GM19043 (cell line): ENCODE measurements around the gene ZNF550.
A peak's percentile ranks its signal among the peaks of the same experiment; 100 is the strongest.
"Not testable (repeated sequence)": the region's sequence is repeated elsewhere in the genome, so short reads cannot be mapped to it uniquely, and the experiment has no call there.

Experiments used
- ATAC-seq: cut with Tn5 transposase; IDR thresholded peaks from one replicate; pipeline ENCODE4 v1.9.1; 2021; ENCODE audit warnings: low read depth; ENCODE audit not compliant: unreplicated experiment

ZNF550 gene

DNA sequence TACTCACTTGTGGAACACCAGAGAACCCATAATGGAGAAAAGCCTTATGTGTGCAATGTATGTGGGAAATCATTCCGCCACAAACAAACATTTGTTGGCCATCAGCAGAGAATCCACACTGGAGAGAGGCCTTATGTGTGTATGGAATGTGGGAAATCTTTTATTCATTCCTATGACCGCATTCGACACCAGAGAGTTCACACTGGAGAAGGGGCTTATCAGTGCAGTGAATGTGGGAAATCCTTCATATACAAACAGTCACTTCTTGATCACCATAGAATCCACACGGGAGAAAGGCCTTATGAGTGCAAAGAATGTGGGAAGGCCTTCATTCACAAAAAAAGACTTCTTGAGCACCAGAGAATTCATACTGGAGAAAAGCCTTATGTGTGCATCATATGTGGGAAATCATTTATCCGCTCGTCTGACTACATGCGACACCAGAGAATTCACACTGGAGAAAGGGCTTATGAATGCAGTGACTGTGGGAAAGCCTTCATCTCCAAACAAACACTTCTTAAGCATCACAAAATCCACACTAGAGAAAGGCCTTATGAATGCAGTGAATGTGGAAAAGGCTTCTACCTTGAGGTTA, 21.6 kb downstream of the ZNF550 start:
- no peak for ATAC-seq

DNA sequence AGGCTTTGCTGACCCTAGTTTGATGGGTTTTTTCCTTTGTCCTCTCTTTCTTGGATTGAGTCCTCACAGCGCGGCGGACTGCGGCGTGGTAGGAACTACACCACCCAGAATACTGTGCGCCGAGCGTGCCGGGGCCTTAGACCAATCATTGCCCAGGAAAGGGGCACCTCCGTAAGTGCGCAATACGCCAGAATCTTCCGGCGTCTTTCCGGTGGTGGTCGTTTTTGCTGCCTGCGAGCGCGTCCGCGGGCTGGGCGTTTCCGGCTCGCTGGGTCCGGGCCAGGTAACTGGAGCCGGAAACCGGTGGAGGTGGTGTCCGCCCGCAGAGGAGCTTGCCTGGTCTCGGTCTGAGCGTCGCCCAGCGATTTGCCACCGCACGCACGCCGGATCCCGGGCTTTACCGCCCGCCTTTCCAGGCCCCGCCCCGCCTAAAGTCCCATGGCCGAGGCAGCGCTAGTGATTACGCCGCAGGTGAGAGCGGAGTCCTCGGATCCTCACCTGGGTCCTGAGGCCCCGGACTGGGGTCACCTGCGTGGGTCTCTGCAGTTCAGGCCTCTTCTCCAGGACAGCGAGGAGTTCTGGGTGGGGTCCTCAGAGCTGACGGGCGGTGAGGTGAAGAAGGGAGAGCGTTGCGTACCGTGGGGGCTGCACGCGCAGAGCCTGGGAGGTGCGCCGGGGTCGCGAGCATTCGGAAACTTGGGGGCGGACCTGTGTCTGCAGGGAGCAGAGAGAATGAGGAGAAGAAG, 32.4 kb downstream of the ZNF550 start, which contains the start of gene ZNF549:
ZNF549 (plus strand) TSS at position 221 of the 746 bp plus-strand sequence; CDS start at position 439, 218 bp downstream.
- ATAC-seq, result peak; percentile 96

DNA sequence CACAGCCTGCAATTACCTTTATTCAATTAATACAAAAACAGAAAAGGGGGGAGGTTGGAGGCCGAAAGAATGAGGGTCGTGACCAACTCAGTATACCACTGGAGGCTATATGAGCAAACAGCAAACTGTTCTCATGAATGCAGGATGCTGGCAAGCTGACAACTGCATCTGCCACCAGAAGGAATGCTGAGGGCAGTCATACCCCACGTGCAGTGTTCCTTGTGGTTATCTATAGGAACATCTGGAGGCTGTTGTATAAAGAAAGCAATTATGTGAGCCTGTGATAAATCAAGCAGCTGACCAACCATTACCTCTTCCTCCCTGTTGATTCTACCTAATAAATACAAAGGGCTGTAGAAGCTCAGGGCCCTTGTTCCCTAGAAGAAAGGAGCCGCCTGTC, 41.6 kb downstream of the ZNF550 start:
- not testable (repeated sequence) for ATAC-seq

DNA sequence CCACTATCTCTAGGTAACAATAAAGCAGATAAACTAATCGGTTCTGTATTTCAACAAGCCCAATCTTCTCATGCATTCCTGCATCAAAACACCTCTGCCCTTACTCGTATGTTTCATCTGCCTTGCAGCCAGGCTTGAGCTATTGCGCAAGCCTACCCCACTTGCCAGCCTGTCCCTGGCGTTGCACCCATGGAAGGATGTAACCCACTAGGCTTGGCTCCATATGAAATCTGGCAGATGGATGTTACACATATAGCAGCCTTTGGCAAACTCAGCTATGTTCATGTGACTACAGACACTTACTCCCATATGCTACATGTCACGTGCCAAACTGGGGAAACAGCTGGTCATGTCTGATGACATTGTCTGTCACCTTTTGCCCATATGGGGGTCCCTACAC, 44.4 kb downstream of the ZNF550 start:
- ATAC-seq, result no peak

DNA sequence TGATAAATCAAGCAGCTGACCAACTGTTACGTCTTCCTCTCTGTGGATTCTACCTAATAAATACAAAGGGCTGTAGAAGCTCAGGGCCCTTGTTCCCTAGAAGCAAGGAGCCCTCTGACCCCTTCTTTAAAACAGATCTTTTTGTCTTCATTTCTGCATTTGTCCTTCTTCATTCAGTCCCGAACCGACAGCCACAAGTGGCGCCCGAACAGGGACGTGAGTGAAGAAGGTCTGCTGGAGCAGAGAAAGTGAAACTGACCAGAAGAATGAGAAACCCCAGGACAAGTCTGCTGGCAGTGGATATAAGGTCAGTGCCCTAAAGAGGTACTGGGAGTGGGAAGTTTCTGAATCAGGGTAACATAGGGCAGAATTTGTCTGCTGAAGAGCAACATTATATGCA, 46.8 kb downstream of the ZNF550 start:
- ATAC-seq, result no peak

DNA sequence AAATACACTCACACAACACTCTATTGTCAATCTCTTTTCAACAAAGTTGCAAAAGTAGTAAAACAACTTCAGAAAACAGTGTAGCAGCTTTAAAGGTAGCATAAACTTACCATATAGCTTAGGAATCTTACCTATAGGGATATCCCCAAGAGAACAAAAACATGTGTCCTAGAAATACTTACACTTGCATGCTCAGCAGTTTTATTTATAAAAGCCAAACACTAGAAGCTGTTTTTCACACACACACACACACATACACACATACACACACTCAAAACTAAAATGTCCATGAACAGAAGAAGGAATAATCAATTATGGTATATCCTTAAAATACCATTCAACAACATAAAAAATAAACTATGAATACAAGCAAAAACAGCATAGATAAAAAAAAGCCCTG, 48.2 kb downstream of the ZNF550 start:
- ATAC-seq, result no peak

DNA sequence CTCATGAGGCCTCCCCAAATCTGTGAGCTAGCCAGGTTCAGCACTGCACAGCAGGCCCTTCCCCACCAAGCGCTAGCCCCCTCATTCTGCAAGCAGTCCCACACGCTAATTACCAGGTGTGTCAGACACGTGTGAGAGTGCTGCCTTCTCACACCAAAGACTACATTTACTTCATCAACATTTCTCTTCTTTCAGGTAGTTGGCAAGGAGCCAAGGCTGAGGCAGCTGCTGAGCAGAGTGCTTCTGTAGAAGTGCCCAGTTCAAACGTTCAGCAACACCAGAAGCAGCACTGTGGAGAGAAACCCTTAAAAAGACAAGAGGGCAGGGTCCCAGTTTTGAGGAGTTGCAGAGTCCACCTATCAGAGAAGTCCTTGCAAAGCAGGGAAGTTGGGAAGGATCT, 53.5 kb downstream of the ZNF550 start:
- no peak for ATAC-seq

DNA sequence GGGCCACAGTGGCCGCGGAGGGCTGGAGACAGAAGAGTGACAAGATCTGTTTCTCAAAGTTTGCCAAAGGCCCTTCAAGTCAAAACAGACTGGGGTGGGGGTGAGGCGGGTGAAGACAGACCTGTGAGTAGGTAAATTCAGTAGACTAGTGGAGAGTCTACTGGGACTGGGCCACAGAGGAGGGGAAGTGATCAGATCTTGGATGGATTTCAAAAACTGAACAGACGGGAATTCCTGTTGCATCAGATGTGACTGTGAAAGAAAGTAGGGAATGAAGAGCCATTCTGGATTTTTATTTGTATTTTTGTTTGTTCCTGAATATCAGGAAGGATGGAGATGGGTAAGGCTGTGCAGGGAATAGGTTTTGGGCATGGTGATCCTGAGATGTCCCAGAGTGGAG, 59.3 kb downstream of the ZNF550 start:
- not testable (repeated sequence) for ATAC-seq

DNA sequence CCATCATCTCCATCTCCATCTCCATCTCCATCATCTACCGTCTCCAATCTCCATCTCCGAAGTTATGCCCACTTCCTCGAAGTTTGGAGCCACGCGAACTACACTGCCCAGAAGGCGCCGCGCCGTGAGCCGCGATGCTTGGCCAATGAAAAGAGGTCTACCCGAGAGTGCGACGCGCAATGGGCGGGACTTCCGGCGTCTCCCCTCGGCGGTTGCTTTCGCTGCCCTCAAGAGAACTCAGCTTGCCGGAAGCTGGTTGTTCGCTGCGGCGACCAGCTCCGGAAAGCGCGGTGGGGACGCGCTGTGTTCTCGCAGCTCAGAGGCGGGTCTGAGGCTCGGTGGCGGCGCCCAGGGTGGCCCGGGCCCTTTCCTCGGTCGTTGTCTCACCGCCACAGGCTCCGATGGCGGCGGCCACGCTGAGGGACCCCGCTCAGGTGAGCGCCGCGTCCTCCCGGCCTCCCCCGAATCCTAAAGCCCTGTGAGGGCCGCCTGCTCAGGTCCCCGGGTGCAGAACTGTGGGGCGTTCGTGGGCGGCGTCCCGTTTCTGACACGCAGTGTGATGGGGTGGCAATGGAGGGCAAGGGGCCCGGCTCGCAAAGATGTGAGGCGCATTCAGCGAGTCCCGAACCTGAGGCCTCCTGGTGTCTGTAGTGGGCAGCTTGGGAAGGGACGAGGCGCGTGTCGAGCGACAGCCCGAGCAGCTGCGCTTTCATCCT, 59.8 kb downstream of the ZNF550 start, which contains the start of gene ZNF773:
ZNF773 (plus strand) TSS at position 259 of the 716 bp plus-strand sequence; CDS start at position 402, 143 bp downstream.
- peak; percentile 99 for ATAC-seq

DNA sequence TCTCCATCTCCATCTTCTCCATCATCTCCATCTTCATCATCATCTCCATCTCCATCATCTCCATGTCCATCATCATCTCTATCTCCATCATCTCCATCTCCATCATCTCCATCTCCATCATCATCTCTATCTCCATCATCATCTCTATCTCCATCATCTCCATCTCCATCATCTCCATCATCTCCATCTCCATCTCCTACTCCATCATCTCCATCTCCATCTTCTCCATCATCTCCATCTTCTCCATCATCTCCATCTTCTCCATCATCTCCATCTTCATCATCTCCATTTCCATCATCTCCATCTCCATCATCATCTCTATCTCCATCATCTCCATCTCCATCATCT, 60.4 kb downstream of the ZNF550 start:
- not testable (repeated sequence) for ATAC-seq

DNA sequence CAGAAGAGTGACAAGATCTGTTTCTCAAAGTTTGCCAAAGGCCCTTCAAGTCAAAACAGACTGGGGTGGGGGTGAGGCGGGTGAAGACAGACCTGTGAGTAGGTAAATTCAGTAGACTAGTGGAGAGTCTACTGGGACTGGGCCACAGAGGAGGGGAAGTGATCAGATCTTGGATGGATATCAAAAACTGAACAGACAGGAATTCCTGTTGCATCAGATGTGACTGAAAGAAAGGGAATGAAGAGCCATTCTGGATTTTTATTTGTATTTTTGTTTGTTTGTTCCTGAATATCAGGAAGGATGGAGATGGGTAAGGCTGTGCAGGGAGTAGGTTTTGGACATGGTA, 71.4 kb downstream of the ZNF550 start:
- not testable (repeated sequence) for ATAC-seq

DNA sequence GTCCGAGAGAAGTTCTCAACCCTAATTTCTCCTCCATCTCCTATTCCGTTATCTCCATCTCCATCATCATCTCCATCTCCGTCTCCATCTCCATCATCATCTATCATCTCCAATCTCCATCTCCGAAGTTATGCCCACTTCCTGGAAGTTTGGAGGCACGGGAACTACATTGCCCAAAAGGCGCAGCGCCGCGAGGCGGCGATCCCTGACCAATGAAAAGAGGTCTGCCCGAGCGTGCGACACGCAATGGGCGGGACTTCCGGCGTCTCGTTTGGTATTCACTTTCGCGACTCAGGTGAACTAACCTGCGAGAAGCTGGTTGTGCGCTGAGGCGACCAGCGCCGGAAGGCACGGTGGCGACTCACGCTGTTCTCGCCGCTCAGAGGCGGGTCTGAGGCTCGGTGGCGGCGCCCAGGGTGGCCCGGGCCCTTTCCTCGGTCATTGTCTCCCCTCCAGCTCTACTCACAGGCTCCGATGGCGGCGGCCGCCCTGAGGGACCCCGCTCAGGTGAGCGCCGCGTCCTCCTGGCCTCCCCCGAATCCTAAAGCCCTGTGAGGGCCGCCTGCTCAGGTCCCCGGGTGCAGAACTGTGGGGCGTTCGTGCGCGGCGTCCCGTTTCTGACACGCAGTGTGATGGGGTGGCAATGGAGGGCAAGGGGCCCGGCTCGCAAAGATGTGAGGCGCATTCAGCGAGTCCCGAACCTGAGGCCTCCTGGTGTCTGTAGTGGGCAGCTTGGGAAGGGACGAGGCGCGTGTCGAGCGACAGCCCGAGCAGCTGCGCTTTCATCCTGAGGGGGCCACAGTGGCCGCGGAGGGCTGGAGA, 72.0 kb downstream of the ZNF550 start, which contains the start of gene ZNF419:
ZNF419 (plus strand) TSS at position 274 of the 822 bp plus-strand sequence; CDS start at position 475, 201 bp downstream.
- peak; percentile 95 for ATAC-seq
